ENCODE measurements around the gene TPH2.

Gene TPH2

DNA sequence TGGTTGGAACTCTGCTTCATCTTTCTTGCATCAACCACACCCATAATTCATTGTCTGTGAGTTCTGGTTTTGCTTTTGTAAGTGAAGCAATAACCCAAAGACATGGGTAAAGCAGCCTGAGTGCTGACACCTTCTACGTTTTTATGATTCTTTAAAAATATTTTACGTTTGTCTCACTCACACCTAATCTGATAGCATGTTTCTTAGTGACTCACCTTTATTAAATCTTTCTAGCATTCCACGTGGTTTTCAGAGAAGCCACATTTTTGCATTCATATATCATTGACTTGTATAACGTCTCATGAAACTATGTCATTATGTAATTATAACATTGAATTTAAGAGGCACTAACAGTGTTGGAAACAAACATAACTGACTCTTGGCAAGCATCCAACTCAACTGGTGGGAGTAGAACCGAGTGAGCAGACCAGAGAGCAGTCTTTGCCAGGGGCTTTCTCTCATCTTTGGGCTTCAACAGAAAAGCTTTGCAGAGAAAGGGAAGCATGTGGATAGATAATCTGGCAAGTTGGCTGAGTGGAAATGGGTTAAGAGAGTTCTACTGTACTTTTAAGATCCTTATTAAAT lies 118.8 kb downstream of the TPH2 start:
- H3K4me3 ChIP-seq (replicated peaks; ENCODE audit: low read depth, low read length): no peak overlapping the region
- TF ChIP-seq, protein P1, sequence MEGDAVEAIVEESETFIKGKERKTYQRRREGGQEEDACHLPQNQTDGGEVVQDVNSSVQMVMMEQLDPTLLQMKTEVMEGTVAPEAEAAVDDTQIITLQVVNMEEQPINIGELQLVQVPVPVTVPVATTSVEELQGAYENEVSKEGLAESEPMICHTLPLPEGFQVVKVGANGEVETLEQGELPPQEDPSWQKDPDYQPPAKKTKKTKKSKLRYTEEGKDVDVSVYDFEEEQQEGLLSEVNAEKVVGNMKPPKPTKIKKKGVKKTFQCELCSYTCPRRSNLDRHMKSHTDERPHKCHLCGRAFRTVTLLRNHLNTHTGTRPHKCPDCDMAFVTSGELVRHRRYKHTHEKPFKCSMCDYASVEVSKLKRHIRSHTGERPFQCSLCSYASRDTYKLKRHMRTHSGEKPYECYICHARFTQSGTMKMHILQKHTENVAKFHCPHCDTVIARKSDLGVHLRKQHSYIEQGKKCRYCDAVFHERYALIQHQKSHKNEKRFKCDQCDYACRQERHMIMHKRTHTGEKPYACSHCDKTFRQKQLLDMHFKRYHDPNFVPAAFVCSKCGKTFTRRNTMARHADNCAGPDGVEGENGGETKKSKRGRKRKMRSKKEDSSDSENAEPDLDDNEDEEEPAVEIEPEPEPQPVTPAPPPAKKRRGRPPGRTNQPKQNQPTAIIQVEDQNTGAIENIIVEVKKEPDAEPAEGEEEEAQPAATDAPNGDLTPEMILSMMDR (IDR thresholded peaks at IDR 0.05; ENCODE audit: low read depth, low read length, missing control alignments): no peak
- DNase-seq (ENCODE audit: extremely low read depth, low read depth): no peak

DNA sequence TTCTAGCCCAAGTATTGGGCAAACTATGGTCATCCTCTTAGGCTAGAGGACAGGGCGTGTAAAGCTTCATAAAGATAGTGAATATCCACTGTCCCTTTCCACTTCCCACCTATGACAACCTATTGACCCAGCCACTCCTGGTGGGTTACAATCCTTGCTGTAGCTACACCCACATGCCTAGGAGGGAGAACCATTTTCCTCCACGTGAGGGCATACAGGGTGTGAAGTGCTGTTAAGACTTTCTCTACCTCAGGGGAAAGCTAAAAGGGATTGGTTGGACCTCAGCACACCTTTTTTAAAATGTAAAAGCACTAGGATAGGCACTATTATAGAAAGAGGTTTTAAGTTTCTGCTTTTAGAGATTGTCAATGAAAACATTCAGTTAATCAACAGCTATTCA lies 124.4 kb downstream of the TPH2 start:
- H3K4me3 ChIP-seq (replicated peaks; ENCODE audit: low read depth, low read length): no peak overlapping the region
- TF ChIP-seq, protein P1 (IDR thresholded peaks at IDR 0.05; ENCODE audit: low read depth, low read length, missing control alignments): no peak
- DNase-seq (ENCODE audit: extremely low read depth, low read depth): no peak

DNA sequence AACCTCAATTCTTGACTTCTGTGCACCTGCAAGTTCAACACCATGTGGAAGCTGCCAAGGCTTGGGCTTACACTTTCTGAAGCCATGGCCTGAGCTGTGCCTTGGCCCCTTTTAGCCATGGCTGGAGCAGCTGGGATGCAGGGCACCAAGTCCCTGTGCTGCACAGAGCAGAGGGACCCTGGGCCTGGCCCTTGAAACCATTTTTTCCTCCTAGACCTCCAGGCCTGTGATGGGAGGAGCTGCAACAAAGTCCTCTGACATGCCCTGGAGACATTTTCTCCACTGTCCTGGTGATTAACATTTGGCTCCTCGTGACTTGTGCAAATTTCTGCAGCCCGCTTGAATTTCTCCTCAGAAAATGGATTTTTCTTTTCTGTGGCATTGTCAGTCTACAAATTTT lies 132.4 kb downstream of the TPH2 start:
- TF ChIP-seq, protein P1 (IDR thresholded peaks at IDR 0.05; ENCODE audit: low read depth, low read length, missing control alignments): no peak
- no peak for DNase-seq (ENCODE audit: extremely low read depth, low read depth)
- no peak overlapping the region for H3K4me3 ChIP-seq (replicated peaks; ENCODE audit: low read depth, low read length)

DNA sequence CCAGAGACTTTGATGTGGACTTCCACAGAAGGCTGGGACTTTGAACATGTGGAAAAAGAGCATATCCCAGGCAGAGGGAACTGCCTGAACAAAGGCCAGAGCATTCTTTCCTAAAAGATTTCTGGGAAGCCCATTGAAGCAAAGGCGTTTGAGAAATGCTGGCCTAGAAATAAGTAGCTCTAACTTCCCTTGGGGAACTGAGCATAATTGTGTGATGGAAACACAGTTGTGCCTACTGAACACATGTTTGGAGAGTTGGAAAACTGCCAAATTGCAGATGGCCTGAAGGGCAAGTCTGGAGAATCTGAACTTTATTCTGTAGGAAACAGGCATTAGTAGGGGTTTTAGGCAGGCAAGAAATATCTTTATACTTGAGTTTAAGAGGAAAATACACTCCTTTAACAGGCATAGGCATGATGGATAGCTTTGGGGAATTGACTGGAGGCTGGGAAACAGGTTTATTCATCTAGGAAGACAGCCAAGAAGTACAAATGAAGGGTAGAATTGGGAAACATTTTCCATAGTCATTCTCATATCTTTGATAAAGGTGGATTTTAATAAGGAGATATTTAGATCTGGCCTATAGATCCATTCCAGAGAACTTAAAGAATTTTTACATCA lies 134.1 kb downstream of the TPH2 start:
- TF ChIP-seq, protein P1 (IDR thresholded peaks at IDR 0.05; ENCODE audit: low read depth, low read length, missing control alignments): no peak
- DNase-seq (ENCODE audit: extremely low read depth, low read depth): no peak
- no peak overlapping the region for H3K4me3 ChIP-seq (replicated peaks; ENCODE audit: low read depth, low read length)

DNA sequence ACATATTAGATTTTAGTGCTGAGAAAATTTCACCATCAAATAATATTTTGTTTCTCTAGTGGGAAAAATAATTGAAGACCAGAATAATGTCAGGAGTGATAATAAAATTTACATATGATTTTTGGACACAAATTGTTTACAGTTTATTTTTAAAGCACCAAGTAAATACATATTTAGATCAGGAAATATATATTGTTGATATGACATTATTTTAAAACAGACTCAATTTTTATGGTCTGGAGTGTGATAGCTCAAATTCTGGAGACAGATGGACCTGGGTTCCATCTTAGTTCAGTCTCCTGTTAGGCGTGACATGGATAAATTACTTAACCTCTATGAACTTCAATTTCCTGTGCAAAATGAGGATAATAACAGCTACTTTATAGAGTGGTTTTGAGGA lies 135.4 kb downstream of the TPH2 start:
- TF ChIP-seq, protein P1 (IDR thresholded peaks at IDR 0.05; ENCODE audit: low read depth, low read length, missing control alignments): no peak
- no peak for DNase-seq (ENCODE audit: extremely low read depth, low read depth)
- H3K4me3 ChIP-seq (replicated peaks; ENCODE audit: low read depth, low read length): no peak overlapping the region

DNA sequence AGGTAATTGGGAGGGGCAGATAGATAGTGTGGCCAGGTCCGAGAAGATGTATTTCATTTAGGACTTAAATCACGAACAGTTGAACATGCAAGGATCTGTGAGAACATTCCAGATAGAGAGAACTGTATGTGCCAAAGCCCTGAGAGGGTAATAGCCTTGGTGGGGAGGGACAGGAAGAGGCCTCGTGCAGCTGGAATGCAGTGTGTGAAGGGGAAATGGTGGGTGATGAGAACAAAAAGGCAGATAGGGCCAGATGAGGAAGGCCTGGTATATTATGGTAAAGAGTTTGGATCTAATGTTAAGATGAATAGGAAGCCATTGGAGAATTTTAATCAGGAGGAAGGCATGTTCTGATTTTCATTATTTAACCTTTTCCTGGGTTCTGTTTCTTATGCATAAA lies 136.3 kb downstream of the TPH2 start:
- TF ChIP-seq, protein P1 (IDR thresholded peaks at IDR 0.05; ENCODE audit: low read depth, low read length, missing control alignments): no peak
- no peak for DNase-seq (ENCODE audit: extremely low read depth, low read depth)
- H3K4me3 ChIP-seq (replicated peaks; ENCODE audit: low read depth, low read length): no peak overlapping the region

DNA sequence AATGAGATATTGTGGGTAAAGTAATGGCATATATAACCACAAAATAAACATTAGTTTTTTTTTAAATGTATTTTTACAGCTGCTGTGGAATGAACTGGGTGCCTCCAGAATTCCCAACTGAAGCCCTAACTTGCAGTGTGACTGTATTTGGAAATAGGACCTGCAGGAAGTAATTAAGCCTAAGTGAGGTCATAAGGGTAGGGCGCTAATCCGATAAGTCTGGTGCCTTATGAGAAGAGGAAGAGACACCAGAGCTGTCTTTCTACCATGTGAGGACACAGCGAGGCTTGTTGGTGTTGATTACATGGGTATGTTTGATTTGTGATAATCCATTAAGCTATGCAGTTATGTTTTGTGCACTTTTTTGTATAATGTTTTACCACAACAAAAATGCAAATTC lies 136.8 kb downstream of the TPH2 start:
- no peak for DNase-seq (ENCODE audit: extremely low read depth, low read depth)
- no peak overlapping the region for H3K4me3 ChIP-seq (replicated peaks; ENCODE audit: low read depth, low read length)
- TF ChIP-seq, protein P1 (IDR thresholded peaks at IDR 0.05; ENCODE audit: low read depth, low read length, missing control alignments): no peak

Data from HFF-Myc (cell line).